ENCODE data around the gene ASB10. TPM values are rescaled to one million over a fixed set of nuclear protein-coding genes. Genes with fewer than 3 reads are reported as not detected.

The ASB10 gene
- total and polyA plus RNA-seq, 2 of the 13 experiments (the other 11 are each of a cell fraction or from before 2014, with no cell fraction given), result not detected

DNA sequence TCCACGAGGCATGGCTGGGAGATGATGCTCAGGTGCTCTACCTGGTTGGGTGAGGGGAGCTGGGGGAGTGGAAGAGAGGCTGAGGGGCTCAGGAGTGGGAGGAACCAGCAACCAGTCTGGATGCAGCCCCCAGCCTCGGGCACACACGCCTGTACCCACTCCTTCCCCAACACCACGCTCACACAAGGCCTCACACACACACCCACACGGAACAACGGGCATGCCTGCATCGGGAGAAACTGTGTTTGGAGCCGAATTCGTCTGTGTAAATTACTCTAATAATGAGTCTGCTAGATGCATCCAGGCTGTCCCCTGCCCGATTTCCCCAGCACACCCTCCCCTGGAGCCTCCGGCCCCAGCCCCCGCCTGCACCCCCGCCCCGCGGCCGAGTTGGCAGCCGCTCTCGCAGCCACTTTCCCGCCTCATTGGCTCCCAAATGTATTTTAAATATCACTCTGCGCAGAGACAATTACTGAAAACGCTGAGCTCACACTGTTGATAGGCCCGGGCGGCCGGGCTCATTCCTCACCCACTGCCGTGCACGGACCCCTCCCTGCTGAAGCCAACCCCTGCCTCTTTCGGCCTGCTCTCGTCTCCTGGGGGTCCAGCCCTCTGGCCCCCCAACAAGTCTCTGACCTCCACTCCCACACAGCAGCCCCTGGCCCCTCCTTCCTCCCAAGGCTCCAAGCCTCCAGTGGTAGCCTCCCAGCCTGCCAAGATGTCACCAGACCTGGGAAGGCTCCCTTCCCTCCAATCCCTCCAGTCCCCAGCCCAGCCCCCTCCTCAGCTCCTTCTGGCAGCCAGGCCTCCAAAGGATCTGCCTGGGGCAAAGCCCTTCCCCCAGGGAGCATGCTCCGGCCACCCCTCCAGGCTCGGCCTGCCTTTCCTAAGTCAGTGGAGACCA lies 12.1 kb upstream of the ASB10 start:
- H3K9ac ChIP-seq (ENCODE audit: insufficient read depth, low read depth, low read length), result no peak overlapping the region
- H3K4me3 ChIP-seq (replicated peaks in 1 of 3; ENCODE audit: insufficient read depth in 1 of 3, low read depth in 2 of 3, low read length in 3 of 3), result no peak overlapping the region
- intact Hi-C loops (cut with micrococcal nuclease; ENCODE audit: unreplicated experiment), result no loop called here
- H4K20me1 ChIP-seq (ENCODE audit: insufficient read depth, low read length), result no peaks in the 10 kb centered on the region
- H3K4me1 ChIP-seq (ENCODE audit: insufficient read depth, low read length), result no peaks in the 10 kb centered on the region
- peaks cover 13 to 92% of the 10 kb centered on the region in 2 experiments for H3K27me3 ChIP-seq (ENCODE audit: control insufficient read depth in 1 of 2, insufficient read depth in 2 of 2, low read length in 2 of 2)
- H3K36me3 ChIP-seq (replicated peaks in 1 of 2; ENCODE audit: control insufficient read depth in 1 of 2, insufficient read depth in 2 of 2, low read length in 2 of 2), result no peaks in the 10 kb centered on the region
- in situ Hi-C loops (cut with HindIII; ENCODE audit: extremely low pct_ligation_motif_present, low pct_unique_long_range_greater_than_20kb), result loop anchor here (10.0 kb wide), 1 partner anchor 106 kb away; no protein-coding TSS in a partner anchor
- no peak overlapping the region for H3K4me2 ChIP-seq (ENCODE audit: low read depth, low read length)
- ChIA-PET POLR2A (no interaction called here), CTCF (ENCODE audit: low intra/inter-chr PET ratio, low total read pairs) (no interaction called here)
- no peak for DNase-seq (ENCODE audit: low spot score)
- no peak overlapping the region for H2AFZ ChIP-seq (ENCODE audit: low read length)
- whole genome bisulfite sequencing (ENCODE audit: low lambda C conversion rate), result 12% methylated on average over 27 of the region's 30 CpGs
- no peak overlapping the region for H3K27ac ChIP-seq (ENCODE audit: extremely low read length, insufficient read depth, low read length)
- no peaks in the 10 kb centered on the region for H3K9me3 ChIP-seq (ENCODE audit: low read length)
- no TSS peak for BruUV-seq (replicated peaks)
- no peak for ATAC-seq
- H3K79me2 ChIP-seq (ENCODE audit: insufficient read depth, low read length), result no peaks in the 10 kb centered on the region
- TF ChIP-seq, protein P1, sequence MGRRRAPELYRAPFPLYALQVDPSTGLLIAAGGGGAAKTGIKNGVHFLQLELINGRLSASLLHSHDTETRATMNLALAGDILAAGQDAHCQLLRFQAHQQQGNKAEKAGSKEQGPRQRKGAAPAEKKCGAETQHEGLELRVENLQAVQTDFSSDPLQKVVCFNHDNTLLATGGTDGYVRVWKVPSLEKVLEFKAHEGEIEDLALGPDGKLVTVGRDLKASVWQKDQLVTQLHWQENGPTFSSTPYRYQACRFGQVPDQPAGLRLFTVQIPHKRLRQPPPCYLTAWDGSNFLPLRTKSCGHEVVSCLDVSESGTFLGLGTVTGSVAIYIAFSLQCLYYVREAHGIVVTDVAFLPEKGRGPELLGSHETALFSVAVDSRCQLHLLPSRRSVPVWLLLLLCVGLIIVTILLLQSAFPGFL (CRISPR knock-in tag; IDR thresholded peaks at IDR 0.05), result no peak
- TF ChIP-seq ZNF431 (CRISPR knock-in tag; IDR thresholded peaks at IDR 0.05; ENCODE audit: borderline replicate concordance, low read depth) (no peak), ZNF33B (CRISPR knock-in tag; IDR thresholded peaks at IDR 0.05) (no peak), NFIB (CRISPR knock-in tag; IDR thresholded peaks at IDR 0.05; ENCODE audit: borderline replicate concordance) (no peak), MZF1 (CRISPR knock-in tag; IDR thresholded peaks at IDR 0.05; ENCODE audit: borderline replicate concordance) (no peak), MIXL1 (CRISPR knock-in tag; IDR thresholded peaks at IDR 0.05) (no peak), PHF20 (CRISPR knock-in tag; IDR thresholded peaks at IDR 0.05) (no peak)
- TF ChIP-seq, protein P2, sequence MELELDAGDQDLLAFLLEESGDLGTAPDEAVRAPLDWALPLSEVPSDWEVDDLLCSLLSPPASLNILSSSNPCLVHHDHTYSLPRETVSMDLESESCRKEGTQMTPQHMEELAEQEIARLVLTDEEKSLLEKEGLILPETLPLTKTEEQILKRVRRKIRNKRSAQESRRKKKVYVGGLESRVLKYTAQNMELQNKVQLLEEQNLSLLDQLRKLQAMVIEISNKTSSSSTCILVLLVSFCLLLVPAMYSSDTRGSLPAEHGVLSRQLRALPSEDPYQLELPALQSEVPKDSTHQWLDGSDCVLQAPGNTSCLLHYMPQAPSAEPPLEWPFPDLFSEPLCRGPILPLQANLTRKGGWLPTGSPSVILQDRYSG (CRISPR knock-in tag; IDR thresholded peaks at IDR 0.05), result no peak
- TF ChIP-seq, protein P3, sequence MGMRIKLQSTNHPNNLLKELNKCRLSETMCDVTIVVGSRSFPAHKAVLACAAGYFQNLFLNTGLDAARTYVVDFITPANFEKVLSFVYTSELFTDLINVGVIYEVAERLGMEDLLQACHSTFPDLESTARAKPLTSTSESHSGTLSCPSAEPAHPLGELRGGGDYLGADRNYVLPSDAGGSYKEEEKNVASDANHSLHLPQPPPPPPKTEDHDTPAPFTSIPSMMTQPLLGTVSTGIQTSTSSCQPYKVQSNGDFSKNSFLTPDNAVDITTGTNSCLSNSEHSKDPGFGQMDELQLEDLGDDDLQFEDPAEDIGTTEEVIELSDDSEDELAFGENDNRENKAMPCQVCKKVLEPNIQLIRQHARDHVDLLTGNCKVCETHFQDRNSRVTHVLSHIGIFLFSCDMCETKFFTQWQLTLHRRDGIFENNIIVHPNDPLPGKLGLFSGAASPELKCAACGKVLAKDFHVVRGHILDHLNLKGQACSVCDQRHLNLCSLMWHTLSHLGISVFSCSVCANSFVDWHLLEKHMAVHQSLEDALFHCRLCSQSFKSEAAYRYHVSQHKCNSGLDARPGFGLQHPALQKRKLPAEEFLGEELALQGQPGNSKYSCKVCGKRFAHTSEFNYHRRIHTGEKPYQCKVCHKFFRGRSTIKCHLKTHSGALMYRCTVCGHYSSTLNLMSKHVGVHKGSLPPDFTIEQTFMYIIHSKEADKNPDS (CRISPR knock-in tag; IDR thresholded peaks at IDR 0.05), result no peak
- no peak for FAIRE-seq
